SIG-M5 (cell line): Measurements from ENCODE around the gene MIER2.
"Not testable (repeated sequence)": the region's sequence is repeated elsewhere in the genome, so short reads cannot be mapped to it uniquely, and the experiment has no call there.

Source experiments
- DNase-seq: peaks from one replicate; lab custom pipeline; 2025; lab: John Stamatoyannopoulos, UW

Gene MIER2

GRCh38 chr19:344625-345319 lies at the start of gene MIER2:
Gene MIER2 (minus strand): TSS chr19:344796. CDS start chr19:344782, 14 bp downstream.
- no peak for DNase-seq

GRCh38 chr19:393560-393959 lies 49.0 kb upstream of the MIER2 start:
- DNase-seq = not testable (repeated sequence)

- no peak for DNase-seq
Measured at GRCh38 chr19:392375-392970, 47.9 kb upstream of the MIER2 start.

GRCh38 chr19:391726-392374 lies 47.3 kb upstream of the MIER2 start:
- no peak for DNase-seq

- no peak for DNase-seq
Measured at GRCh38 chr19:391207-391557, 46.6 kb upstream of the MIER2 start.

- no peak for DNase-seq
Measured at GRCh38 chr19:390386-391206, 46.0 kb upstream of the MIER2 start.

GRCh38 chr19:389935-390289 lies 45.3 kb upstream of the MIER2 start:
- DNase-seq = no peak

GRCh38 chr19:389255-389934 lies 44.8 kb upstream of the MIER2 start:
- DNase-seq = no peak

- DNase-seq = no peak
Measured at GRCh38 chr19:388691-389090, 44.1 kb upstream of the MIER2 start.

GRCh38 chr19:387777-388176 lies 43.2 kb upstream of the MIER2 start:
- no peak for DNase-seq

- not testable (repeated sequence) for DNase-seq
Measured at GRCh38 chr19:386632-387301, 42.2 kb upstream of the MIER2 start.

- DNase-seq = not testable (repeated sequence)
Measured at GRCh38 chr19:386189-386588, 41.6 kb upstream of the MIER2 start.

GRCh38 chr19:384799-385169 lies 40.2 kb upstream of the MIER2 start:
- DNase-seq = no peak

GRCh38 chr19:383922-384798 lies 39.6 kb upstream of the MIER2 start:
- no peak for DNase-seq

GRCh38 chr19:383040-383439 lies 38.4 kb upstream of the MIER2 start:
- no peak for DNase-seq

- DNase-seq = not testable (repeated sequence)
Measured at GRCh38 chr19:382578-382977, 38.0 kb upstream of the MIER2 start.

GRCh38 chr19:381901-382300 lies 37.3 kb upstream of the MIER2 start:
- not testable (repeated sequence) for DNase-seq

- not testable (repeated sequence) for DNase-seq
Measured at GRCh38 chr19:380618-381219, 36.1 kb upstream of the MIER2 start.

GRCh38 chr19:379796-380195 lies 35.2 kb upstream of the MIER2 start:
- no peak for DNase-seq

GRCh38 chr19:378706-379105 lies 34.1 kb upstream of the MIER2 start:
- no peak for DNase-seq
